Naive B cell (primary cell): ENCODE data around the gene PEAR1. TPM values are rescaled to one million over a fixed set of nuclear protein-coding genes. Genes with fewer than 3 reads are reported as not detected.

ENCODE experiments used
- ATAC-seq, 2 donors: fragments of 150-1000 bp; cut with Tn5 transposase; 2 replicates each; pipeline ENCODE4 v1.10.0; 2021; ENCODE audit warnings: low read depth in 2 of 2, mild to moderate bottlenecking in 2 of 2, moderate library complexity in 2 of 2
- DNase-seq: peaks from one replicate; pipeline ENCODE4 v3.0.0; 2022
- H3K27ac Mint-ChIP-seq, 6 donors: one replicate each; pipeline ENCODE4 v1.8.0; 2020 to 2022; ENCODE audit warnings: mild to moderate bottlenecking in 6 of 6, mixed read lengths in 6 of 6, moderate library complexity in 5 of 6, inconsistent platforms in 2 of 6
- H3K27me3 Mint-ChIP-seq, 3 donors: one replicate each; pipeline ENCODE4 v1.8.0; 2021 to 2022; ENCODE audit warnings: mixed read lengths in 3 of 3, mild to moderate bottlenecking in 1 of 3
- H3K36me3 Mint-ChIP-seq, 2 donors: one replicate each; pipeline ENCODE4 v1.8.0; 2020 to 2022; ENCODE audit warnings: mixed read lengths in 2 of 2, inconsistent platforms in 1 of 2, mild to moderate bottlenecking in 1 of 2
- H3K4me1 Mint-ChIP-seq, 3 donors: one replicate each; pipeline ENCODE4 v1.8.0; 2020 to 2022; ENCODE audit warnings: mixed read lengths in 3 of 3, inconsistent platforms in 1 of 3, mild to moderate bottlenecking in 1 of 3, moderate library complexity in 1 of 3
- H3K4me3 Mint-ChIP-seq, 8 donors: one replicate each; pipeline ENCODE4 v1.8.0; 2020 to 2022; ENCODE audit warnings: mild to moderate bottlenecking in 8 of 8, mixed read lengths in 8 of 8, moderate library complexity in 8 of 8, inconsistent platforms in 2 of 8
- H3K9me3 Mint-ChIP-seq, 7 donors: one replicate each; pipeline ENCODE4 v1.8.0; 2020 to 2022; ENCODE audit warnings: mixed read lengths in 7 of 7, mild to moderate bottlenecking in 5 of 7, inconsistent platforms in 2 of 7, moderate library complexity in 1 of 7
- polyA plus RNA-seq, 6 donors: library from polyadenylated mRNA; unstranded; fragments of 300-500 nt; fragmentation: Illumina TruSeq; gene quantifications; one replicate each; pipeline ENCODE4 v1.2.3, GENCODE V29; 2021; ENCODE audit warnings: low read depth in 6 of 6

The PEAR1 gene
- polyA plus RNA-seq, 6 donors from 2014 or later = 0.11 to 0.85 (median 0.27) TPM; not detected in 3

- Mint-ChIP-seq H3K4me1 (no peaks in the 10 kb centered on the region), H3K36me3 (peaks cover 0 to 6% of the 10 kb centered on the region in 2 donors), H3K9me3 (no peaks in the 10 kb centered on the region), H3K27me3 (peaks cover 11 to 27% (median 23%) of the 10 kb centered on the region in 3 donors), H3K27ac (no peak overlapping the region), H3K4me3 (no peak overlapping the region)
- ATAC-seq = no peak
- DNase-seq = no peak
These were observed 43.3 kb downstream of the PEAR1 start for GRCh38 chr1:156936721-156937220.

- DNase-seq (no peak), ATAC-seq (no peak)
- peak overlapping the region in 1 of 6 donors; percentile 5 for H3K27ac Mint-ChIP-seq
- no peaks in the 10 kb centered on the region for H3K9me3 Mint-ChIP-seq
- H3K36me3 Mint-ChIP-seq = peaks cover 0 to 6% of the 10 kb centered on the region in 2 donors
- H3K4me1 Mint-ChIP-seq = no peaks in the 10 kb centered on the region
- no peak overlapping the region for H3K4me3 Mint-ChIP-seq
- peaks cover 4 to 15% (median 12%) of the 10 kb centered on the region in 3 donors for H3K27me3 Mint-ChIP-seq
These were observed 44.4 kb downstream of the PEAR1 start for GRCh38 chr1:156937883-156938282.

GRCh38 chr1:156938813-156939212 is 45.3 kb downstream of the PEAR1 start:
- Mint-ChIP-seq H3K4me3 (no peak overlapping the region), H3K36me3 (peaks cover 0 to 10% of the 10 kb centered on the region in 2 donors), H3K9me3 (no peaks in the 10 kb centered on the region), H3K27ac (peak overlapping the region in 2 of 6 donors; percentile 3 to 57), H3K4me1 (no peaks in the 10 kb centered on the region), H3K27me3 (peaks cover 0 to 7% (median 3%) of the 10 kb centered on the region in 3 donors)
- DNase-seq = no peak
- no peak for ATAC-seq

GRCh38 chr1:156939786-156940334 is 46.3 kb downstream of the PEAR1 start:
- Mint-ChIP-seq H3K36me3 (peaks cover 0 to 10% of the 10 kb centered on the region in 2 donors), H3K27me3 (peaks cover 0 to 5% (median 0%) of the 10 kb centered on the region in 3 donors), H3K4me1 (no peaks in the 10 kb centered on the region), H3K9me3 (no peaks in the 10 kb centered on the region), H3K4me3 (no peak overlapping the region), H3K27ac (no peak overlapping the region)
- ATAC-seq (no peak), DNase-seq (no peak)

GRCh38 chr1:156941675-156942074 is 48.2 kb downstream of the PEAR1 start:
- Mint-ChIP-seq H3K9me3 (no peaks in the 10 kb centered on the region), H3K27ac (no peak overlapping the region), H3K4me3 (no peak overlapping the region), H3K27me3 (peaks cover 0 to 5% (median 0%) of the 10 kb centered on the region in 3 donors), H3K4me1 (no peaks in the 10 kb centered on the region), H3K36me3 (peaks cover 10% of the 10 kb centered on the region in 2 donors)
- ATAC-seq (no peak), DNase-seq (no peak)

- Mint-ChIP-seq H3K4me1 (no peaks in the 10 kb centered on the region), H3K27ac (no peak overlapping the region), H3K36me3 (peaks cover 10% of the 10 kb centered on the region in 2 donors), H3K9me3 (no peaks in the 10 kb centered on the region), H3K4me3 (no peak overlapping the region), H3K27me3 (peaks cover 0 to 5% (median 0%) of the 10 kb centered on the region in 3 donors)
- no peak for DNase-seq
- ATAC-seq = no peak
These were observed 48.7 kb downstream of the PEAR1 start for GRCh38 chr1:156942176-156942575.

GRCh38 chr1:156942576-156942975 is 49.1 kb downstream of the PEAR1 start:
- Mint-ChIP-seq H3K4me1 (no peaks in the 10 kb centered on the region), H3K36me3 (peaks cover 10% of the 10 kb centered on the region in 2 donors), H3K4me3 (no peak overlapping the region), H3K9me3 (no peaks in the 10 kb centered on the region), H3K27ac (no peak overlapping the region), H3K27me3 (peaks cover 0 to 5% (median 0%) of the 10 kb centered on the region in 3 donors)
- DNase-seq (no peak), ATAC-seq (no peak)

GRCh38 chr1:156943756-156944155 is 50.2 kb downstream of the PEAR1 start:
- H3K9me3 Mint-ChIP-seq = no peaks in the 10 kb centered on the region
- no peak overlapping the region for H3K4me3 Mint-ChIP-seq
- H3K27me3 Mint-ChIP-seq = peaks cover 0 to 5% (median 0%) of the 10 kb centered on the region in 3 donors
- ATAC-seq = no peak
- no peak overlapping the region for H3K27ac Mint-ChIP-seq
- DNase-seq = no peak
- no peaks in the 10 kb centered on the region for H3K4me1 Mint-ChIP-seq
- peaks cover 10% of the 10 kb centered on the region in 2 donors for H3K36me3 Mint-ChIP-seq

- no peak for ATAC-seq
- Mint-ChIP-seq H3K36me3 (peaks cover 10% of the 10 kb centered on the region in 2 donors), H3K9me3 (no peaks in the 10 kb centered on the region), H3K27ac (no peak overlapping the region), H3K4me1 (no peaks in the 10 kb centered on the region), H3K27me3 (peaks cover 0 to 5% (median 0%) of the 10 kb centered on the region in 3 donors), H3K4me3 (no peak overlapping the region)
- no peak for DNase-seq
These were observed 50.8 kb downstream of the PEAR1 start for GRCh38 chr1:156944268-156944667.

- no peak for ATAC-seq
- no peak for DNase-seq
- peaks cover 10% of the 10 kb centered on the region in 2 donors for H3K36me3 Mint-ChIP-seq
- no peak overlapping the region for H3K27ac Mint-ChIP-seq
- no peaks in the 10 kb centered on the region for H3K9me3 Mint-ChIP-seq
- no peaks in the 10 kb centered on the region for H3K4me1 Mint-ChIP-seq
- H3K4me3 Mint-ChIP-seq = no peak overlapping the region
- H3K27me3 Mint-ChIP-seq = peaks cover 0 to 5% (median 0%) of the 10 kb centered on the region in 3 donors
These were observed 51.3 kb downstream of the PEAR1 start for GRCh38 chr1:156944848-156945247.

GRCh38 chr1:156945881-156946661 is 52.6 kb downstream of the PEAR1 start:
- H3K27ac Mint-ChIP-seq = peak overlapping the region in 2 of 6 donors; percentile 38 to 67
- H3K9me3 Mint-ChIP-seq = no peaks in the 10 kb centered on the region
- H3K36me3 Mint-ChIP-seq = peaks cover 5 to 10% of the 10 kb centered on the region in 2 donors
- H3K4me3 Mint-ChIP-seq = no peak overlapping the region
- H3K27me3 Mint-ChIP-seq = peaks cover 0 to 3% (median 0%) of the 10 kb centered on the region in 3 donors
- no peaks in the 10 kb centered on the region for H3K4me1 Mint-ChIP-seq
- DNase-seq (no peak), ATAC-seq (no peak)

GRCh38 chr1:156947127-156947526 is 53.6 kb downstream of the PEAR1 start:
- Mint-ChIP-seq H3K4me1 (no peaks in the 10 kb centered on the region), H3K27ac (no peak overlapping the region), H3K36me3 (peaks cover 4 to 10% of the 10 kb centered on the region in 2 donors), H3K4me3 (no peak overlapping the region), H3K9me3 (no peaks in the 10 kb centered on the region), H3K27me3 (no peaks in the 10 kb centered on the region)
- no peak for DNase-seq
- no peak for ATAC-seq

GRCh38 chr1:156947818-156948525 is 54.5 kb downstream of the PEAR1 start:
- Mint-ChIP-seq H3K27ac (no peak overlapping the region), H3K27me3 (no peaks in the 10 kb centered on the region), H3K36me3 (peaks cover 4 to 10% of the 10 kb centered on the region in 2 donors), H3K4me1 (no peaks in the 10 kb centered on the region), H3K9me3 (no peaks in the 10 kb centered on the region), H3K4me3 (no peak overlapping the region)
- no peak for ATAC-seq
- DNase-seq = no peak
